ENCODE measurements around the gene LLPH.

The LLPH gene

GRCh38 chr12:66092559-66093269, 37.8 kb downstream of the LLPH start:
- DNase-seq (ENCODE audit: low spot score) (no peak), FAIRE-seq (no peak)

- no peak for FAIRE-seq
- no peak for DNase-seq (ENCODE audit: low spot score)
These were observed 40.4 kb downstream of the LLPH start for GRCh38 chr12:66090157-66090556.

GRCh38 chr12:66087365-66087943, 43.1 kb downstream of the LLPH start:
- DNase-seq (ENCODE audit: low spot score) (peak; percentile 59), FAIRE-seq (no peak)

- FAIRE-seq (no peak), DNase-seq (ENCODE audit: low spot score) (no peak)
These were observed 44.6 kb downstream of the LLPH start for GRCh38 chr12:66085998-66086397.

DNA sequence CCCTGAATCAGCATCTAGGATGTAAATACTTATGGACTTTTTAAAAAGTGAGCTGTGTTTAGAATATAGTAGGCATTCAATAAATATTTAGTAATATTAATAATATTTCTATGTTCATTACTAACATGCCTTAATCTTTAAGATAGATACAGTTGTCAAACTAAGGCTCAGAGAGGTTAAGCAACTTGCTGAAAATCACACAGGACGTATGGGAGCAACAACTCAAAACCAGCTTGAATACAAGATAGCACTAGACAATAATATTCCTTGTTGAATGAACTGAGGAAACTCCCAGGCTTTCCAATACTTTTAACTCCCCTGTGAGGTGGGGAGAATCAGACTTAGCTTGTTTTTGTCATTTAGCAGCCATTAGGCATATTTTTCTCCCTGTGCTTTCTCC, 45.3 kb downstream of the LLPH start:
- no peak for FAIRE-seq
- no peak for DNase-seq (ENCODE audit: low spot score)

- FAIRE-seq (no peak), DNase-seq (ENCODE audit: low spot score) (no peak)
These were observed 46.8 kb downstream of the LLPH start for GRCh38 chr12:66083766-66084165.

DNA sequence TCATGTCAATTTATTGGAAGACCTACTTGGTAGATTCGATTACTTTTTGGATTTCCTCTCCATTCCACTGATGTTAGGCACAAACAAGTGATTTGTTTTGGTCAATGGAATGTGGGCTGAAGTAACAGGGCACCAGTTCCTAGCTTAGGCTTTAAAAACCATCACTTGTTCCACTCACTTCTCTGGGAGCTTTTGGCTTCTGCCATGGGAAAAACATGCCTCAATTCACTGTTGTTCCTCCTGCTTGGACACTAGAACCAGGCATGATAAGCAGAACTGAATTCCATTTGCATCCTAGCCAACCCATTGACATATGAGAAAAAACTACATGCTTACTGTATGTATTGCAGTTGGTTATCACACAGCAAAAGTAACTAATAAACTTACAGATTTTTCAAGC, 47.8 kb downstream of the LLPH start:
- DNase-seq (ENCODE audit: low spot score) (no peak), FAIRE-seq (no peak)

- DNase-seq (ENCODE audit: low spot score) (no peak), FAIRE-seq (no peak)
These were observed 49.8 kb downstream of the LLPH start for GRCh38 chr12:66080791-66081190.

DNA sequence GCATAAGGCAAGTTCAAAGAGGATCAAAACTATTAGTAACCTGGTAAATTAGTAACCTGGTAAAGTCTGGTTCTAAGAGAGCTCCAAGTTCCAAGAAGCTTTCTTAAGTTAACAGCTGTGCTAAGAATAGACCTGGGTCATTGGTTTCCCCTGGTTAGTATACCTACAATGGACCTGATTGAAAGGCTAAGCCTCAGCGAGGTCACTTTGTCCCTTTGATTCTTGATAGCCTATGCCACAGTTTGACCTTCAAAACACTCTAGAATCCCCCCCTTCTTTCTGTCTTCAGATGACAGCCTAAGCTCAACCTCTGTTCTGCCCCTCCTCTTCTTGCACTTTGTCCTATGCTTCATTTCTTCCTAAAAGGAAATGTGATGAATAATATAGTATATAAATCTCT, 53.0 kb downstream of the LLPH start:
- DNase-seq (ENCODE audit: low spot score), result no peak
- no peak for FAIRE-seq

GRCh38 chr12:66074561-66074960, 56.0 kb downstream of the LLPH start:
- DNase-seq (ENCODE audit: low spot score), result no peak

DNA sequence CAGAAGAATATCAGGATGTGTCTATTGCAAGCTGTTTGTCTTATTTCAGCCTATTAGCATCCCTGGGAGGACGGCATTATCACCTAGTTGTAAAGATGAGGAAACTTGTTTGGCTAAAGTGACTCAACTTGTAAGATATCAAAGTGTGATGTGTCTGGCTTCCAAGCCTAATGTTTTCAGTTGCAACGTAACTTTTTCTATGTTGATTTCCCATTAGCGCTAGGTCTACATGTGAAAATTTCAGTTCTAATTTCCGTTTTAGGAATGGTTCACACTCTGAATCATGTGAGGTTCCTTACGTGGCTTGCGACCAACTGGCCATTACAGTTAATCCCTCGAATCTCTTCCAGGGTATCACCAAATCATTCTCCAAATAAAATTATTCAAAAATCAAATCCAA, 58.0 kb downstream of the LLPH start:
- FAIRE-seq (no peak), DNase-seq (ENCODE audit: low spot score) (no peak)

More at GRCh38 chr12:66074561-66074960, 56.0 kb downstream of the LLPH start:
- no peak for FAIRE-seq

- DNase-seq (ENCODE audit: low spot score), result no peak
- FAIRE-seq, result no peak
These were observed 58.4 kb downstream of the LLPH start for GRCh38 chr12:66072135-66072534.

- no peak for FAIRE-seq
- no peak for DNase-seq (ENCODE audit: low spot score)
These were observed 59.0 kb downstream of the LLPH start for GRCh38 chr12:66071549-66071948.

DNA sequence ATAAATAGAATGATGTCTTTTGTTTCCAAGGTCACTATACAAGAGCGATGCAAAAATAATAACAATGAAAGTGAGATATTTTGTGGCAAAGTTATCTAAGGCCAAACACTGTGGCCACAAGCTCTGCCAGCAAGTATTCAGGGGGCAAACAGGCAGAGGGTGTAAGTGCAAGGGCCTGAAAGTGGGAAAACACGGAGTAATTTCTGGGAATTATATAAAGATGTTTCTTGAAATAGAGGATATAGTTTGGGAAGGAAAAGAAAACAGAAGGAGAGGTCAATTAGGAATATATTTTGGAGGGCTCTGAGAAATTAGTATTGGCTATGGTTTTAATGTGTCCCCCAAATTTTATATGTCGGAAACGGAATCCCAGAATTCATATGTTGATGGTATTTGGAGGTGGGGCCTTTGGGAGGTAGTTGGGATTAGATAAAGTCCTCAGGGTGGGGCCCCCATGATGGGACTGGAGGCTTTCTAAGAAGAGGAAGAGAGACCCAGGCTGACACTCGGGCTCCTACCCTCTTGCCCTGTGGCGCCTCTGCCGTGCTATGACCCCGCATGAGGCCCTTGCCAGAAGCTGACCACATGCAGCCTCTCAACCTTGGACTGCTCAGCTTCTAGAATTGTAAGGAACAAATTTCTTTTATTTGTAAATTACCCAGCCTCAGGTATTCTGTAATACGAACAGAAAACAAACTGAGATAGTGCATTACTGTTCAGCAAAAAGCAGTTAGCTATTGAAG, 60.0 kb downstream of the LLPH start:
- DNase-seq (ENCODE audit: low spot score) (no peak), FAIRE-seq (no peak)

DNA sequence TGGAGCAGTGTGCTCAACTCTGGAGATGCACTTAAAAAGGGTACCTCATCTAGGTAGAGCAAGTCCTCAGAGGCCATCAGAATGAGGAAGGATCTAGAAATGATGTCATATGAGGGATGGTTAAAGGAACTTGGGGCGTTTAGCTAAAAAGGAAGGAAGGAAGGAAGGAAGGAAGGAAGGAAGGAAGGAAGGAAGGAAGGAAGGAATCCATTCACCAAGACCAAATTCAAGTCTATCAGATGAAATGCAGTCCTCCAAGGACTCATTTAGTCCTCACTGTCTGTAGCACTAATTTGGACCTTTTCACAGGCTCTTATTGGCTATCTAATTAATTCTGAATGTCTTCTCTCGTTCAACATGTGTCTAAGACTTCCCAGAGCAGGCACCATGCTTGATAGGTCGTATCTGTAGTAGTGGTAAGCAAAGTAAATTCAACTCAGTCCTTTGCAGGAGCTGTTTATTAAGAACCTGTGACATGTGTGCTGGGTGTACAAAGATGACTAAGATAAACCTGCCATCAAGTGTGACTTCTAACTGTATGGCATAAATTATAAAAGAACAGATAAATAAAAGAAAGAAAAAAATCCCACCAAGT, 63.5 kb downstream of the LLPH start:
- FAIRE-seq (no peak), DNase-seq (ENCODE audit: low spot score) (no peak)

All from urothelium cell line (cell line).